Stimulated activated CD4-positive, alpha-beta T cell treated with anti-CD3 and anti-CD28 coated beads, TNF-alpha, amount 100 ng/mL, for 4 hours (primary cell): ENCODE results near the gene GLT8D2.
A peak's percentile ranks its signal among the peaks of the same experiment; 100 is the strongest.

Source experiments
- DNase-seq, 3 experiments: peaks; one replicate each; pipeline ENCODE4 v3.0.0-alpha.2; 2020; ENCODE audit warnings: low read depth in 3 of 3

GLT8D2 gene

DNA sequence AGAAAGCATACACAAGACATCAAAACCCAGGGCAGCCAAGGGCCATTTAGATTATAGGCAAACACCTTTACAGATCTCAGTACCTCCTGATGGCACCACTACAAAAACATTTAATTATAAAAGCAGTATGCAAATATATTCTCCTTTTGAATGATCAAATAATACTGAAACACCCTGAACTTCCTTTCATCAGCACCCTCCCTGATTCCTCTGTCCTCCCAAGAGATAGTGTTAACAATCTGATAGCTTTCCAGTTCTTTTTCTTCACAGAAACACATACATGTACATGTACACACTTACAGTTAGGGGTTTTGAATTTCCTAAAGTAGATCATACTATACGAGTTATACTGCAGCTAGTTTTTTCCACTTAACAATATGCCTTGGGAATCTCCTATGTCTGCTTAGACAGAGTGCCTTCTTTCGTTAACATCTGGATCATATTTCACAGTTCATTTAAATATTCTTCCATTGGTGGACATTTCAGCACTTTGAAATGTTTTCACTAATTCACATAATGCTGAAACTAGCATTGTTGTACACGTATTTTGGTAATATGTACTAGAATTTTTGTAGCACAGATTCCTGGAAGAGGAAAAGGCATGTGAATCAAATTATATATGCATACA lies 49.1 kb downstream of the GLT8D2 start:
- no peak for DNase-seq

DNA sequence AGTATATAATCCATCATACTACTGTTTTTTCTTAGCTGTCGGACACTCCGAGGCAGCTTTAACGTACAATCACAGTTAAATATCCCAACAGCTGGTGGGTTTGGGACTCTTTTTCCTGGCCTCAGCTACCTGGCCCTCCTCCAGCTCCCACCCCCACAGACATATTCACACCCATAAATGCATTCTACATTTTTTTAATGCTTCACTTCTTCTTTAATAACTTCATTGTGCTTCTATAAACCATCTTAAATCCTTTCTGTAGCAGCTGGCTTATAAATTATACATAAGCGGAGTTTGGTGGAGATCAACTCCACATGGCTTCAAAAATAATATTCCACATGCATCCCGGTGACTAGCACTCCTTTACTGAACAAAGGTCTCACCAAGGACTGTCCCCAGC lies 51.0 kb downstream of the GLT8D2 start:
- DNase-seq: no peak

DNA sequence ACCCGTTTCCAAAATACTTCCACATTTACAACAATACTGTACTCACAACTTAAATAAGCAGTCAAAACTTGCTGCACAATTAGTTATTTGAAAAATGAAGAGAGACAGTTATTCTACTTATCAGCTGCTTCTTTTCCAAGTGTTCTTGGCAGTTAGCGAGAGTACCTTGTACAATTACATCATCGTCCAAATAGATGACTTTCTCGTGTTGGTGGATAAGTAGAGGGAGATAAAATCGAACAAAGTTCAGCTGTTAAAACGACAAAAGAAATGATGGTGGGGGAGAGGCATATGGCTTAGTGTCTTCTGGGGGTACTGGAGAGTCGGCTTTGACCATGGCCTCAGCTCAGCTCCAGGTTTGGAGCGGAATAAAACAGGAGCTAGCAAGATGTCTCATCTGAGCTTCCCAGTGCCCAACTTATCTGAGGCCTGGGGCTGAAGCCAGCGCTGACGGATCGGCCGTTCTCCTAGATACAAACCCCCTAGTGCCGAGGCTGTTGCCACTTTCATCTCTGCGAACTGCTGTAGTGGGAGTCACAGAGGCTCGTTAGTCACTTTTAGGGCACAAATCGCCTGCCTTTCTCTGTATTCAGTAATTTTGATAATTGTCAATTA lies 52.6 kb downstream of the GLT8D2 start:
- no peak for DNase-seq

DNA sequence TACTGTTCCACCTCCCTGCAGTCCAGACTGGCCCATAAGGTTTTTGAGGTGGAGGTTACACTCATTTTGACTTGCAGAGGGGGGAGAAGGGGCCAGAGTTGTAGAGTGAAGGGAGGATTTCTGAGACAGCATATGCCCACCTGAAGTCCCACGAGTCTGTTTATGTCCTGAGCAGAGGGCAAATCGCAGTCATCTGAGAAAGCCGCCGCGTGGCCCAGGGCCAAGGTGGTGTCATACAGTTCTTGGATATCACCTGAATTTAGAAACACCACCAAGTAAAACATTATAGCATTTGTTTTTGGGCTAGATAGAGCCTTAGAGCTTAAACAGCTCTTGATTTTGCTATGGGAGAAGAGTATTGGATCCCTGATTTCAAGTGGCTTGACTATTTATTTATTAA lies 53.4 kb downstream of the GLT8D2 start:
- no peak for DNase-seq

DNA sequence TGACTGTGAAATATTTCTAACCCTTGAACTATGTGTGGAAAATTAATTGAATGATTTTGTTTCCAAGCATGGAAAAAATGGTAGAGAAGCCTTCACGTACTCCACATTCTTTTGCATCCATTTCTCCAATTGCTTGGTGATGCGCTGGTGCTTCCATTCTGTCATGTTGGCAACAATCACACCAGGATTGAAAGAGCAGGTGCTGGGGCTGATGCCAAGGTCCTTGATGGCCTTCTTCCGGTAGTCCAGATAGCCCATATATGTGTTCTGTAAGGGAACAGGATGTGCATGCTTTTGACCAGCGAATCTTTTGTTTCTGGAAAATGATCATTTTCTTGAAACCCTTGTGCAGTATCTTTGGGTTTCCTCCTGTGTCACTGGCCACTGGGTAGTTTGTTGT lies 55.8 kb downstream of the GLT8D2 start:
- no peak for DNase-seq

DNA sequence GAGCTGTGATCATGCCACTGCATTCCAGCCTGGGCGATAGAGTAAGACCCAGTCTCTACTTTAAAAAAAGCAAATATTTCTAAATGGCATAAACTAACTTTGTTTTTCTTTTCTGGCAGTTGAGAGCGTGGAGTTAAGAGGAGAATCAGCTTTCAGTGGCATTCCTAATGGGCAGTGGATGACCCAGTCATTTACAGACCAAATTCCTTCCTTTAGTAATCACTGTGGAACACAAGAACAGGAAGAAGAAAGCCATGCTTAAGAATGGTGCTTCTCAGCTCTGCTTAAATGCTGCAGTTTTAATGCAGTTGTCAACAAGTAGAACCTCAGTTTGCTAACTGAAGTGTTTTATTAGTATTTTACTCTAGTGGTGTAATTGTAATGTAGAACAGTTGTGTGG lies 63.2 kb downstream of the GLT8D2 start:
- no peak for DNase-seq

DNA sequence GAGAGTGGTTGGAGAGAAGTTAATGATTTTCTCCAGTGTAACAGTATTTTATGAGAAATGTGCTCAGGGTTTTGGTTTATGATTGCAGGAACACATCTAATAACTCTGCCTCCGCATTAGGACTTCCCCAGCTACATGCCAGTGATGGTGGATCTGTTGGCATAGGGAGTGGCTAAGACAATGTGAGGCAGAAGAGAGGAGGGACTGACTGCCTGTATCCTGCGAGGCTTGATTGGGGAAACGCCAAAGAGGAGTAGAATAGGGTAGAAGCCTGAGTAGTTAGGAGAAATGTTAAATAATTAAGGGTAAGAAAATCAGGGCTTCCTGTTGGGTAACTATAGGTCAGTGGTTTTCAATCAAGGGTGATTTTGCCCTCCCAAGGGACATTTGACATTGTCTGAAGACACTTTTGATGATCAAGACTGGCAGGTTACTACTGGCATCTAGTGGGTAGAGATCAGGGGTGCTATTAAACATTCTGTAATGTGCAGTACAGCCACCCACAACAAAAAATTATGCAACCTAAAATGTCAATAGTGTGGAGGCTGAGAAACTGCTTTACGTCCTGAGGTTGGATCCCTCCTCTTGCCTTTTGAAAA lies 71.5 kb downstream of the GLT8D2 start:
- DNase-seq: no peak

DNA sequence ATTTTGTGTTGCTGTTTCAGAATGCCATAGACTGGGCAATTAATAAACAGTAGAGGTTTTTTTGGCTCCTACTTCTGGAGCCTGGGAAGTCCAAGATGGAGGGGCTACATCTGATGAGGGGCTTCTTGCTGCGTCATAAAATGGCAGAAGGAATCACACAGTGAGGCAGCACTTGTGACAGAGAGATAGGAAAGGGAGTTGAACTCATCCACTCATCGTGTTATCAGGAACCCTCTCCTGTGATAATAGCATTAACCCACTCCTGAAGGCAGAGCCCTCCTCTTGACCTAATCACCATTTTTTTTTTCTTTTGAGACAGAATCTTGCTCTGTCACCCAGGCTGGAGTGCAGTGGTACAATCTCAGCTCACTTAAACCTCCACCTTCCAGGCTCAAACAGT lies 74.6 kb downstream of the GLT8D2 start:
- no peak for DNase-seq

DNA sequence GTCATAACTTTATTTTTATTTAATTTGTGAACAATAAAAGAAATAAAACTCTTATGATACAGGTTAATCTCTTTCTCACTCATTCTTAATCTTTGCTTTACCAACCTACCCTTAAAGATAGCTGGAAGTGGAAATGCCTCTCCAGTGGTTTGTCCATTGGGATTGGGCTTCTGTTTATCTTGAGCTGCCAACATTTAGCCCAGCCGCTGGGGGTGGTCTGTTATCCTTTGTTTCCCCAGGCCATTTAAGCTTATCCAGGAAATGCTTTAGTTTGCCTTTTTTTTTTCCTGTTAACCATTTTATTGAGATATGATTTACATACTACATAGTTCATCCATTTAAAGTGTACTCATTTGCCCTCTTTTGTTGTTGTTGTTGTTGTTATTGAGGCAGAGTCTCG lies 76.1 kb downstream of the GLT8D2 start:
- DNase-seq: no peak

DNA sequence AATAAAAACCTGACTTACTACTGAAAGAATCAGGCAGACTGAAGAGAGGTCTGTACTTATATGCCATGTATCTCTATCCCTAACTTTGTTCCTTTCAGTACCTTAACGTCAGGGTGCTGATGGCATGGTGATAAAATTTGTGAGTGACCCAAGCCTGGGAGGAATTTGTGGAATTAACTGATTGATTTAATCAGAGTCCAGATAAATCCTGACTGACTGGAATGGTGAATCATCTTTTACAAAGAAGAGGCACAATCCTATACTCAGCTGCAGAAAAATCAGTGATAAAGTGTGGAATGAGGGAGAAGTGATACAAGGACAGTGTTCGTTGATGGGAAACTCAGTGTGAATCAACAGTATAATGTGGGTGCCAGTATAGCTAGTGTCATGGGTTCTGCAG lies 80.6 kb downstream of the GLT8D2 start:
- no peak for DNase-seq

DNA sequence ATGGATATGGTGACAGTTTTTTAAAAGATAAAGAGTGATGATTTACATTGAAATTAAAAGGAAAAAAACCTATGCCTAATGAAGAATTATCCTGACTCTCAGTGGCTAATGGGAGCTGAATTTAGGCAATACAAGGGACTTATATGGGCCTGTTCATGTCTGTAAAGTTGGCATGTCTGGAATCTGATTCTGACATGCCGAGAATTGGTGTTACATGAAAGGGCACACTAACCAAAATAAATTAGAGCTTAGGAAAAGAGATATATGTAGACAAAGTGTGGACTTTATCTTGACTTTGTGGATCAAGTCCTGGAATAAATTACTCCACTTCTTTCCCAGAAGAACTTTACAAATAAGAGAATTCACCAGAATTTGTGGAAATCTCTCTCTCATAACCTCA lies 83.3 kb downstream of the GLT8D2 start:
- DNase-seq: no peak

DNA sequence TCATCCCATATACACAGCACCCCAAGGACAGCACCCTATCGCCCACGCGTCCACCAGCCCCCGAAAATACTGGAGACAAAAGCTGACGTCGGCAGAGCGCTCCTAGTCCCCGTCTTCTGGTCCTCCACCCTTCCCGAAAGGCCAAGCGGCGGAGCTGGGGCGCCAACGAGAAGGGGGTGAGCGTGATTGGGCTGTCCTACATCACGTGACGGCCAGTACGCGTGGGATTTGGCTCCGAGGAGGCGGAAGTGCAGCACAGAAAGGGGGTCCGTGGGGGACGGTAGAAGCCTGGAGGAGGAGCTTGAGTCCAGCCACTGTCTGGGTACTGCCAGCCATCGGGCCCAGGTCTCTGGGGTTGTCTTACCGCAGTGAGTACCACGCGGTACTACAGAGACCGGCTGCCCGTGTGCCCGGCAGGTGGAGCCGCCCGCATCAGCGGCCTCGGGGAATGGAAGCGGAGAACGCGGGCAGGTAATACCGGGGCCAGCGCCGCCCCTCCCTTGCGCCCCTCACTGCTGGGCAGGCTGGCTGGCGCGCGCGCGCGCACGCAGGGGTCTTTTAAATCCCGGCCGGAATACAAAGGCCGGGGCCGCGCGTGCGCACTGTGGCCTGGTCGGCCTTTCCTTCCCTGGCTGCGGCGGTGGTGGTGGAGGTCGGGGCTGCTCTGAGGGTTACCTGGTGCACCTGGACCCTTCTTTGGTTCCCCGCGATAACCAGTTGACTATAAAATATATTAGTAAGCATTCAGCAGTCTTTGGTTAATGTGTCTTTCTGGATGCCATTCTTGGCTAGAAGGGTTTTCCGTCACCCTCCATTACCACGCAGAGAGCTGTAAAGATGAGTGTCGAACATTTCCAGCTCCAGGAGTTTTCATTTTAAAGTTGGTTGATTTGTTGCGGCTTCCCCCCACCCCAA lies 84.1 kb downstream of the GLT8D2 start, which contains the start of gene TDG:
Gene TDG, plus strand, starts transcription at position 283 of the 915 bp plus-strand sequence. Its CDS starts 166 bp downstream, at position 449.
- peak; percentile 88 to 96 (median 95) for DNase-seq

DNA sequence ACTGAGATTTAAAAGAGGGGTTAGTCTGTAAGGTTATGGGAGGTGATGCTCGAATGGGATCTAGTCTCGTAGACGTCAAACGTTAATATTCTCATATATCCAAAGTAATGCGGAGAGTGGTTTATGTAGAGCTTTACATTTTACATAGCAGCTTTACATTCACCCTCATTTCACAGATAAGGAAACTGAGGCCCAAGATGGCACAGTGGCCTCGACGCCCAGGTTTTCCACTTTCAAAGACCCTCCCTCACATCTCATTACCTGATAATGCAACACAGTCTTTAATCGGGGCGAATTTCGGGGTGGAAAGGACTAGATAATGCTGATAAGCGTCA lies 84.8 kb downstream of the GLT8D2 start:
- DNase-seq: no peak

DNA sequence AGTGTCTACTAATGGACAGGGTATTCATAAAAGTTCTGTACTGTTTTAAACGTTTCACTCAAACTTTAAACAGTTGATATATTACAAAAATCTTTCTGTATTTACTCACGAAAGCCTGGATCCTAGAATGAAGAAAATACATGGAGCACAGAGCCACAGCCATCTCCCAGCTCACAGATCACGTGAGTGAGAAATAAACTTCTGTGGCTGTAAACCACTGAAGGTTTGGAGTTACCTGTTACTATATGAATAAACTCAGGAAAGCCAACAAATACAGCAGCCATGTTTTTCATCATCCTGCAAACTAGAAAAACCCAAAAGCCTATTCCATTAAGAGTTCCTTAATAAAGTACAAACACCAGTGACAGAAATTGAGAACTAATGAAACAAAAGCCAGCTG lies 85.2 kb downstream of the GLT8D2 start:
- DNase-seq: no peak

DNA sequence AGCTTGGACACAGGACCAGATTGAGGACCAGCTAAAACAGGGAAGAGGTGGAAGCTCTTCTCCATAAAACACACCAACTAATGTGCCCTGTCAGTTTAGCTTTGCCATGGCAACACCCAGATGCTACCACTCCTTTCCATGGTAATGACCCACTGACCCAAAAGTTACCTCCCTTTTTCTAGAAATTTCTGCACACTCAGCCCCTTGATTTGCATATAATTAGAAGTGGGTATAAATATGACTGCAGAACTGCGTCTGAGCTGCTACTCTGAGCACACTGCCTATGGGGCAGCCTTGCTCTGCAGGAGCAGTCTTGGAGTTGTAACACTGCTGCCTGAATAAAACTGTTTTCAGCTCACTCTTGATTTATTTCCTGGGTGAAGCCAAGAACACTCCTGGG lies 87.5 kb downstream of the GLT8D2 start:
- DNase-seq: no peak

DNA sequence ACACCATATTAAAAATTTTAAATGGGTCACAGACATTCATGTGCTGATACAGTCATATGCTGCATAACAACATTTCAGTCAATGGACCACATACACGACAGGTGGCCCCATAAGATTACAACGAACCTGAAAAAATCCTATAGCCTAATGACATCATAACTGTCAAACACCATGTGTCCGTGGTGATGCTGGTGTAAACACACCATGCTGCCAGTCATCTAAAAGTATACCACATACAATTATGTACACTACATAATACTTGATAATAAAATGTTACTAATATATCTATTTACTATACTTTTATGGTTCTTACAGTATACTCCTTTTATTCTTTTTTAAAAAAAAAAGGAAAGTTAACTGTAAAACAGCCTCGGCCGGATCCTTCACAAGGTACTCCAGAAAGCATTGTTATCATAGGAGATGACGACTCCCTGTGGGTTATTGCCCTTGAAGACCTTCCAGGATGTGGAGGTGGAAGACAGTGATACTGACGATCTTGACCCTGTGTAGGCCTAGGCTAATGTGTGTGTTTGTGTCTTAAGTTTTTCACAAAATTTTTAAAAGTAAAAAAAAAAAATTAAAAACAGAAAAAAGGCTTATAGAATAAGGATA lies 89.3 kb downstream of the GLT8D2 start:
- no peak for DNase-seq

DNA sequence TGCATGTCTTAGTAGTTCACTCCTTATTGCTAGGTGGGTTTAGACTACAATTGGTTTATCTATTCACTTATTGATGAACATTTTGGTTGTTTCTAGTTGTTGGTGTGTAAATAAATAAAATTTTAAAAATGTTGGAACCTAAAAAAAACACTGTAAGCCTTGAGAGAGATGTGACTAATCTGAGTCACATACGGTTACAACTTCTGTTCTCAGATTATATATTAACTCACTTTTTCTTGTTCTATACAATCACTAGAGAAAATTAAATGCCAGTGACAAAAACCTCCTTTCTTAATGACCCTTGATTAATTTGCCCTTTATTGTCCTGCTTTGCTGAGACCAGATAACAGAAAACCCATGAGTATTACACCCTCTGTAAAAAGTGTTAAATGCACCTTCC lies 91.4 kb downstream of the GLT8D2 start:
- no peak for DNase-seq

DNA sequence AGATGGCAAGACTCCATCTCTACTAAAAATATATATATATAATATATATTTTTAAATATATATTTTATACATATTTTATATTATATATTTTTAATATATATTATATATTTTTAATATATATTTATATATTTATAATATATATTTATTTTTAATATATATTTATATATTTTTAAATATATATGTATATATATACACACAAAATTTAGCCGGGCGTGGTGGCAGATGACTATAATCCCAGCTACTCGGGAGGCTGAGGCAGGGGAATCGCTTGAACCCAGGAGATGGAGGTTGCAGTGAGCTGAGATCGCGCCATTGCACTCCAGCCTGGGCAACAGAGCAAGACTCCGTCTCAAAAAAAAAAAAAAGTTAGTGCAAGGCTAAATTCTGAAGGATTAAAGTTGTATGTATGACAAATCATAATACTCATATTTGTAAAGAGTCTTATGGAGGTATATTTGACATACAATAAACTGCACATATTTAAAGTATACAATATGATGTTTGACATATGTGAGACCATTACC lies 92.1 kb downstream of the GLT8D2 start:
- no peak for DNase-seq

DNA sequence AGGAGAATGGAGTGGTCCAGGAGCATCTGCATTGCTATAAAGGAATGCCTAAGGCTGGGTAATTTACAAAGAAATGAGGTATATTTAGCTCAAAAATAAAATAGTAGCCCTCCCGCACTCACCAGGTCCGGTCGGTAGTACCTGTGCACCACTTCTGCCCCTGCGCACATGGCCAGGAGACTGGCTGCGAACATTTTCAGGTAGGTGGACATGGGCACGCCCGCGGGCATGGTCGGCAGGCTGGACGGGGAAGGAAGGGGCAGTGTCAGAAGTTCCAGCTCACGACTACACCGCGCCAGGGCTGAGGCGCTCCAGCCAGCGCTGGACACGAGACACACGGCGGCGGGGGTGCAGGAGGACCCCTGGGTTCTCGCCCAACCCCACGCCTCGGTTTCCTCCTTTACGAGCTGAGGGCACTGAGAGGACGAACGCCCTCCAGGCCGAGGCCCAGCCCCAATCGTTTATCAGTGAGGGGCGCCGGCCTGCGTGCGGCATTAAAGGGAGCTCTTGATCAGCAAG lies 93.4 kb downstream of the GLT8D2 start:
- no peak for DNase-seq

DNA sequence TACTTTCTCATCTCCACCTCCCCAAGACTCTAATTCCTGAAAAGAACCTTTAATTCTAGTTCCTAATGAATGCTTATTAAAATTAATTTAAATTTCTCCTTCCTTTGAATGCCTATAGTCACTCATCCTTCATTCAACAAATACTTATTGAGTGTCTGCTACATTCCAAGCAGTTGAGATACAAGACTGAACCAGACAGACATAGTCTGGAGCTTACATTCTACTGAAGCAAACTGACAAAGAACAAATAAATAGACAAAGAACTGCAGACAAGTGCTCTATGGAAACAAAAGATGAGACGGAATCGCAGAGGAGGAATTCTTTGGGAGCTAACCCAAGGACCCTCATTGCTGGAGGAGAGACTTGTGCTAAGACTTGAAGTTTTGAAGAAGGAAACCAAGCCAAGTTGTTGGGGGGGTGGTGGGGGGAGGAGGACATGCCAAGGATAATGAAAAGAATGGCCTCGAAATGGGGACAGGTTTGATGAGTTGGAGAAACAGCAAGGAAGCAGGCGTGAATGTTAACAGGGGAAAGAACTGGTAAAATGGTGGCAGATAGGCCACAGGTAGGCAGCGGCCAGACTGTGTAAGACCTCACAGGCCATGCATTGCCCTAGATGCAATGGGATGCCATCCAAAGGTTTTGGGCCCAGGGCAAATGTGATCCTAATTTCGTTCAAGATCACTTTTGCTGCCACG lies 94.0 kb downstream of the GLT8D2 start:
- no peak for DNase-seq

DNA sequence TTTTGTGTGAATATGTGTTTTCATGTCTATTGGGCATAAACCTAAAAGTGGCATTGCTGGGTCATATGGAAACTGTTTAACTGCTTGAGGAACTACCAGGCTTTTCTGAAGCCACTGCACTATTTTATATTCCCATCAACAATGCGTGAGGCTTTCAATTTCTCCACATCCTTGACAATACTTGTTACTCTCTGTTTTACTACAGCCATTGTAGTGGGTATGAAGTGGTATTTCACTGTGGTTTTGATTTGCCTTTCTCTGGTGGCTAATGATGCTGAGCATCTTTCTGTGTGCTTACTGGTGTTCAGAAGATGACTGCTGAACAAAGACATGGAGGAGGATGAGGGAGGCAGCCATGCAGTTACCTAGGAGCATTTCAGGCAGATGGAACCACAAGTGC lies 97.5 kb downstream of the GLT8D2 start:
- DNase-seq: no peak
